Common myeloid progenitor, CD34-positive (primary cell): ENCODE results near the gene ANKRD13D.
A peak's percentile ranks its signal among the peaks of the same experiment; 100 is the strongest.
"Not testable (repeated sequence)": the region's sequence is repeated elsewhere in the genome, so short reads cannot be mapped to it uniquely, and the experiment has no call there.

Experiments used
- CTCF ChIA-PET: fragments of 350-600 bp; sonication (Branson Sonifier 250); formaldehyde crosslinking; loops from one replicate; lab custom pipeline; 2021; ENCODE audit warnings: antibody characterized with exemption; lab: Charles Lee
- POLR2A ChIA-PET: fragments of 350-600 bp; sonication (Branson Sonifier 250); formaldehyde crosslinking; loops from one replicate; lab custom pipeline; 2021; ENCODE audit warnings: antibody characterized with exemption; lab: Charles Lee
- DNase-seq, 3 donors: peaks; one replicate each; pipeline versions ENCODE4 v3.0.0 to v3.0.0-alpha.2; 2013
- H3K27ac ChIP-seq, 2 experiments: 1 replicate in 1 of 2; 2 replicates in 1 of 2; pipeline ENCODE4 v1.7.0; 2013; ENCODE audit warnings: inconsistent platforms in 2 of 2, low read length in 2 of 2, mild to moderate bottlenecking in 2 of 2, low read depth in 1 of 2, moderate library complexity in 1 of 2; ENCODE audit not compliant: severe bottlenecking in 2 of 2, insufficient read depth in 1 of 2, poor library complexity in 1 of 2
- H3K27me3 ChIP-seq, 5 experiments: replicated peaks in 2 of 5; 1 replicate in 3 of 5; 2 replicates in 2 of 5; pipeline versions ENCODE4 v1.6.1 to v1.7.0; 2013; ENCODE audit warnings: low read length in 4 of 5, mild to moderate bottlenecking in 2 of 5, moderate library complexity in 2 of 5, inconsistent platforms in 1 of 5; ENCODE audit not compliant: insufficient read depth in 5 of 5, control insufficient read depth in 4 of 5
- H3K36me3 ChIP-seq, 4 experiments: 1 replicate in 2 of 4; 2 replicates in 2 of 4; pipeline versions ENCODE4 v1.6.1 to v1.7.0; 2013; ENCODE audit warnings: low read length in 3 of 4, control low read depth in 1 of 4, mild to moderate bottlenecking in 1 of 4; ENCODE audit not compliant: control insufficient read depth in 4 of 4, insufficient read depth in 4 of 4
- H3K4me1 ChIP-seq, 4 experiments: 1 replicate in 3 of 4; 2 replicates in 1 of 4; pipeline versions ENCODE4 v1.6.1 to v1.7.1; 2013; ENCODE audit warnings: low read length in 3 of 4, mild to moderate bottlenecking in 3 of 4, control low read depth in 1 of 4, inconsistent platforms in 1 of 4, moderate library complexity in 1 of 4; ENCODE audit not compliant: control insufficient read depth in 4 of 4, insufficient read depth in 4 of 4; ENCODE audit errors: control extremely low read depth in 1 of 4
- H3K4me3 ChIP-seq, 7 experiments: 1 replicate in 4 of 7; 2 replicates in 3 of 7; pipeline versions ENCODE4 v1.5.1 to v1.7.0; 2013; ENCODE audit warnings: mild to moderate bottlenecking in 7 of 7, low read length in 6 of 7, moderate library complexity in 6 of 7, inconsistent platforms in 2 of 7, low read depth in 2 of 7, control low read depth in 1 of 7; ENCODE audit not compliant: insufficient read depth in 4 of 7, control insufficient read depth in 1 of 7; ENCODE audit errors: extremely low read depth in 1 of 7
- H3K9me3 ChIP-seq, 5 experiments: 1 replicate in 4 of 5; 2 replicates in 1 of 5; pipeline versions ENCODE4 v1.6.1 to v1.7.1; 2013; ENCODE audit warnings: low read length in 4 of 5, mild to moderate bottlenecking in 2 of 5, inconsistent platforms in 1 of 5, low read depth in 1 of 5, moderate library complexity in 1 of 5; ENCODE audit not compliant: control insufficient read depth in 4 of 5, insufficient read depth in 2 of 5; ENCODE audit errors: control extremely low read depth in 1 of 5
- WGBS: methylation state at CpG from one replicate; pipeline ENCODE4 v1.1.5; 2013; ENCODE audit not compliant: insufficient coverage; 5-methylcytosine and 5-hydroxymethylcytosine counted together

Gene ANKRD13D

DNA sequence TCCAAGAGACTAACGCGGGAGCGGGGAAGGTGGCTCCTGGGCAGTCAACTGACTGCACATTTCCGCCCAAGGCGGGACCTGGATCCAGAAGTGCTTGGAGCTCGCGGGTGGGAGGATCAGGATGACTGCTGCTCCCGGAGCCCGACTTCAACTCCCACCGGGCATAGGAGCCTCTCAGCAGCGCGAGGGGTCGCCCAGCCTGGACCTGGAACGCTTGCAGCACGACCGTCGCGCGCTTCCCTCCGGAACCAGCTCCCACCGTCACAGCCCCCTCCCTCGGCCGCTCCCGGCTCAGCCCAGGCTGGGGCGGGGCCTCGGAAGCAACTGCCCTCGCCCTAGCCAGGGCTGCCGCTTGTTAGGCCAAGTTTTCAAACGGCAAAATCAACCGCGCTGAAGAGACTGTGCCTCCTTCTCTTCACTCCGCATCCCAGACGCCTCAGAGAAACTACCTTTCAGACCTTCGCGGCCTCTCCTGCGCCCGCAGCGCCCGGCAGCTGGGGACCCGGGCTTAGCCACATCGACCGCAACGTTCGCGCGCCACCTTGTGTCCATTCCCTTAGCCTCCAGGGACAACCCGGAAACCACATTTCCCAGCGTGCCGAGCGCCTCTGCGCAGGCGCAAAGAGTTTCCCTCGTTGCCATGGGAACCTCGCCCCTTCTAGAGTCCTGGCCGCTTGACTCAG, 28.2 kb downstream of the ANKRD13D start:
- ChIA-PET CTCF (interaction anchor here (0.6 to 11.4 kb wide), 28 partner anchors 8 to 237 kb away, joined by 3 to 124 read pairs (median 4); partner anchors contain the start of genes ANKRD13D, GRK2 and SSH3), POLR2A (interaction anchor here (0.6 to 3.6 kb wide), 15 partner anchors 14 to 104 kb away, joined by 3 to 26 read pairs (median 6); partner anchors contain the start of genes ANKRD13D, GRK2 and SSH3)
- Histone ChIP-seq H3K27ac (peak overlapping the region; percentile 25 to 80), H3K4me1 (peaks cover 9 to 30% (median 24%) of the 10 kb centered on the region in 4 experiments), H3K27me3 (no peaks in the 10 kb centered on the region), H3K4me3 (peak overlapping the region; percentile 53 to 91 (median 86)), H3K9me3 (no peaks in the 10 kb centered on the region), H3K36me3 (no peaks in the 10 kb centered on the region)
- DNase-seq: peak; percentile 95 to 98 (median 96)
- 0% methylated on average over 48 of the region's 55 CpGs for WGBS

DNA sequence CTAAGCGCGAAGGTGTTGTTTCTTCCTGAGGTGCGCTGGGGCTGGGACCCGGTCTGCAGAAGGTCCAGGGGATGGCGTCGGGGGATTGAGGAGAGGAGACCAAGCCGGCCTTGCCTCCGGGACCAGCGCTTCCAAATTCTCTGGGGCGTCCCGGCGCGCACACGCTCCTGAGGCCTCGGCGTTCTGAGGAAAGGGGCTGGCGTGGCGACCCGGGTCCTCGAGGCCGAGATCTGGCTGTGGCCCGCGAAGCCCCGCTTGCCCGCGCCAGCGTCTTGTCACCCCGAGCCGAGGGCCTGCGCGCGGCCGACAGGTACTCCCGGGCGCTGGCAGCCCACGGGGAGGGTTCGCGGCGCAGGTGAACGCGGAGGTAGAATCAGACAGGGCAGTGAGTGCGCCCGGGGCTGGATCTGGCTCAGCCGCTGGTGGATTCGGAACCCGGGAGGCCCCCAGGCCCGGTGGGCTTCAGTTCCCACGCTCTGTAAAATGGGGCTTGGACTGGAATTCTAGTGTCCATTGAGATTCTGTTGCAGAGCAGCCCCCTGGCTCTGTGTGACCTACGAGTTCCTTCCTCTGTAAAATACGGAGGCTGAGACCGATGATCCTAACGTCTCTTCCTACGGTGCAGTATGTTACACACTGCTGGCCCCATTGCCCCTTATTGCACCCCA, 28.9 kb downstream of the ANKRD13D start:
- Histone ChIP-seq H3K9me3 (no peaks in the 10 kb centered on the region), H3K36me3 (no peaks in the 10 kb centered on the region), H3K27me3 (no peaks in the 10 kb centered on the region), H3K4me1 (peaks cover 4 to 23% (median 18%) of the 10 kb centered on the region in 4 experiments), H3K27ac (peak overlapping the region; percentile 25 to 80), H3K4me3 (peak overlapping the region; percentile 53 to 91 (median 86))
- ChIA-PET POLR2A (interaction anchor here (0.6 to 3.6 kb wide), 14 partner anchors 15 to 104 kb away, joined by 3 to 26 read pairs (median 6); partner anchors contain the start of genes ANKRD13D, GRK2 and SSH3), CTCF (interaction anchor here (0.6 to 11.4 kb wide), 26 partner anchors 9 to 146 kb away, joined by 3 to 124 read pairs (median 5); partner anchors contain the start of genes ANKRD13D, GRK2 and SSH3)
- WGBS: 0% methylated on average over 37 of the region's 53 CpGs
- peak in 1 of 3 donors; percentile 21 for DNase-seq

DNA sequence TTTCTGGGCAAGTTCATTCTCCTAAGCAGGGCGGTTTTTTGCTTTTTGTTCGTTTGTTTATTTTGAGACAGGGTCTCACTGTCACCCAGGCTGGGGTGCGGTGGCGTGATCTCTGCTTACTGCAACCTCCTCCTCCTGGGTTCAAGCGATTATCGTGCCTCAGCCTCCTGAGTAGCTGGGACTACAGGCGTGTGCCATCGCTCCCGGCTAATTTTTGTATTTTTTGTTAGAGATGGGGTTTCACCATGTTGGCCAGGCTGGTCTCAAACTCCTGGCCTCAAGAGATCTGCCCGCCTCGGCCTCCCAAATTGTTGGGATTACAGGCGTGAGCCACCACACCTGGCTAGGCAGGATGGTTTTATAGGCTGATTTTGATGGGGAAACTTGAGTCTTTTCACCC, 29.8 kb downstream of the ANKRD13D start:
- not testable (repeated sequence) for H3K36me3 ChIP-seq, H3K27ac ChIP-seq, H3K4me3 ChIP-seq, H3K9me3 ChIP-seq, H3K27me3 ChIP-seq, DNase-seq
- H3K4me1 ChIP-seq: peaks cover 4 to 20% (median 14%) of the 10 kb centered on the region in 4 experiments
- ChIA-PET CTCF (interaction anchor here (1.0 to 11.4 kb wide), 9 partner anchors 13 to 68 kb away, joined by 3 to 124 read pairs (median 15); partner anchors contain the start of gene ANKRD13D), POLR2A (interaction anchor here (0.6 to 3.6 kb wide), 6 partner anchors 30 to 339 kb away, joined by 3 to 26 read pairs (median 4); partner anchors contain the start of genes ANKRD13D, GRK2 and PPP1CA)
- WGBS: 94% methylated on average over 8 of the region's 12 CpGs

DNA sequence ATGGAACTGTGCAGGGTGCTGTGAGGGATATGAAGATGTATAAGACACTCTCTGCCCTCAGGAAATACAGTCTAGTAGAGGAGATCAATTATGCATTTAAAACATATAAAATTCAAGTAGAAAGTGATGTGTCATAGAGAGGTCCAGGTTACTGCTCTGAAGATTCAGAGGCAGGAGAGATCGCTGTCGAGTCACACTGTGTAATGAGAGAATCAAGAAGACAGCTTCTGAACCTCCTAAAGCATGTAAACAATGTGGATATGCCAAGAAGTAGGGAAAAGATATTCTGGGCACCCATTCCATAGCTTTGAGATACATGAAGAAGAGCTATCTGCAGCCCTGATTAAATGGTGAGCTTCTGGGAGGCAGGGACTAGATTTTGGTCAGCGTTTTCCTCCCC, 30.9 kb downstream of the ANKRD13D start:
- 93% methylated on average over 3 of the region's 3 CpGs for WGBS

DNA sequence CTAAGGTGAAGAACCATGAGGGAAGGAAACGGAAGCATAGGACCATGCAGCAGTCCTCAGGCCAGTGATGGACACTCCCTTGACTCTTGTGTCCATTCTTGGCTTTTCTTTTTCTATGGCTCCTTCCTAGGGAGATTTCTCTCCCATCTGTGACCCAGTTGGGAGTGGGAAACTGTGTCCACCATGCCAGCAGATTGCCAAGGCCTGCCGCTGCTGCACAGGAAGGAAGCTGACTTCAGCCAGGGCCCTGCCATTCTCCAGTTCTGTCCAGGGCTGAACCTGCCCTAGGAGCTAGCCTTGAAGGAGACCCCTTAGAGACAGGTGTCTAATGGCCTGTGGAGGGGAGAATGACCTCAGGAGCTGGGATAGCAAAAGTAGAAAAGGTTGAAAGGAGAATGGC, 31.6 kb downstream of the ANKRD13D start:
- H3K27me3 ChIP-seq: no peaks in the 10 kb centered on the region
- 85% methylated on average over 1 of the region's 2 CpGs for WGBS
- no peak for DNase-seq
- H3K9me3 ChIP-seq: no peaks in the 10 kb centered on the region
- CTCF ChIA-PET: interaction anchor here (0.7 to 11.4 kb wide), 11 partner anchors 13 to 67 kb away, joined by 3 to 124 read pairs (median 5); partner anchors contain the start of gene ANKRD13D
- peaks cover 4 to 20% (median 14%) of the 10 kb centered on the region in 4 experiments for H3K4me1 ChIP-seq
- H3K27ac ChIP-seq: no peak overlapping the region
- no peak overlapping the region for H3K4me3 ChIP-seq
- no peaks in the 10 kb centered on the region for H3K36me3 ChIP-seq
- POLR2A ChIA-PET: no interaction called here

More for the DNA sequence above, 30.9 kb downstream of the ANKRD13D start:
- DNase-seq: no peak
- no peaks in the 10 kb centered on the region for H3K9me3 ChIP-seq
- peaks cover 4 to 20% (median 14%) of the 10 kb centered on the region in 4 experiments for H3K4me1 ChIP-seq
- no peaks in the 10 kb centered on the region for H3K27me3 ChIP-seq
- no peaks in the 10 kb centered on the region for H3K36me3 ChIP-seq
- POLR2A ChIA-PET: interaction anchor here (0.9 to 1.0 kb wide), 2 partner anchors 31 to 32 kb away, joined by 4 read pairs; partner anchors contain the start of gene ANKRD13D
- H3K27ac ChIP-seq: no peak overlapping the region
- CTCF ChIA-PET: interaction anchor here (0.7 to 11.4 kb wide), 11 partner anchors 14 to 67 kb away, joined by 3 to 124 read pairs (median 6); partner anchors contain the start of gene ANKRD13D
- H3K4me3 ChIP-seq: no peak overlapping the region

DNA sequence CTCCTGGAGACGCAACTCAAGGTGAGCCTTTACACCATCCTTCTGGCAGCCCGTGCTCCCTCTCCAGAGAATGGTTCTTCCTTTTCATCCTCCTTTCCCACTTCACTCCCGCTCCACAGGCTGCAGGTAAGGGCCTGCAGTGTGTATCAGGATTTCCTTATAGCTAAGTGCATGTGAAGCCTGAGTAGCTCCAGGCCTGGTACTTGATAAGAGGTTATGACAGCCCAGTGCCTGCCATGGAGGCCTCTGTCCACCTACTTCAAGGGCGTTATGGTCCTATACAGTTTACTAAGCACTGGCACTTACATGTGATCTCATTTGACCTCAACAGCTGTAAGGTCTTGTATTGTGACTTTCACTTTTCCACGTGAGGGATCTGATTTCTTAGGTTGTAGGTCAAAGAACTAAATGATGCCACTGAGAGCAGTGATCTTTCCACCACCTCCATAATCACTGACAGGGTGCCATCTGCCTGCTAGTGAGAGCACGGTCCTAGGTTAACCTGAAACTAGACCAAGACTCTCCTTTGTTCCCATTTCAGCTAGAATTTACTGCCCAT, 32.3 kb downstream of the ANKRD13D start:
- DNase-seq: no peak
- Histone ChIP-seq H3K4me3 (no peak overlapping the region), H3K4me1 (peaks cover 4 to 18% (median 14%) of the 10 kb centered on the region in 4 experiments), H3K27ac (no peak overlapping the region), H3K36me3 (no peaks in the 10 kb centered on the region), H3K9me3 (no peaks in the 10 kb centered on the region), H3K27me3 (no peaks in the 10 kb centered on the region)
- WGBS: 93% methylated on average over 6 of the region's 6 CpGs
- CTCF ChIA-PET: interaction anchor here (0.7 to 11.4 kb wide), 14 partner anchors 11 to 68 kb away, joined by 3 to 124 read pairs (median 5); partner anchors contain the start of gene POLD4
- POLR2A ChIA-PET: interaction anchor here (1.7 kb wide), 1 partner anchor 32 kb away, joined by 5 read pairs; the partner anchor contains the start of gene POLD4
